HG03175 (cell line): ENCODE results near the gene PSG1.
"Not testable (repeated sequence)": the region's sequence is repeated elsewhere in the genome, so short reads cannot be mapped to it uniquely, and the experiment has no call there.

Experiments
- ATAC-seq: cut with Tn5 transposase; IDR thresholded peaks from one replicate; pipeline ENCODE4 v1.9.1; 2021; ENCODE audit warnings: mild to moderate bottlenecking, moderate library complexity; ENCODE audit not compliant: unreplicated experiment

The PSG1 gene

DNA sequence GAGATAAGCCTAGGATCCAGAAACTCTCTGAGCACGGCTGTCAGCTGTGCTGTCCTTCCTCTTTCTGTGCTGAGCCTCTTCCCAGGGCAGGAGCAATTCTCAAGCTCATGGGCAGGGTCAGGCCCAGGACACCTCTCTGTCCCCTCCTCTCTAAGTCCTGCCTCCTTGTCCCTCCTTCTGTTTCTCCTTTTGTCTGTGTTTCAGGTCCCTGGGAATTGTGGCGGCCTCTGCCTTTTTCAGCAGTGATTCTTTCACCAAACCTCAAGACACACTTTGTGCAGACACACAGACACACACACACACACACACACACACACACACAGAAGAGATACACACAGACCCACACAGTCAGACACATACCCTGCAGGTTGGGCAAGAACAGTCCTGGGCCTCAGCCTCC, at the start of gene PSG1:
PSG1 (minus strand) TSS at position 101 of the 400 bp plus-strand sequence. CDS start 132 bp downstream, outside the sequence.
- ATAC-seq, result no peak

GRCh38 chr19:42928896-42929295, 49.4 kb upstream of the PSG1 start:
- ATAC-seq, result no peak

DNA sequence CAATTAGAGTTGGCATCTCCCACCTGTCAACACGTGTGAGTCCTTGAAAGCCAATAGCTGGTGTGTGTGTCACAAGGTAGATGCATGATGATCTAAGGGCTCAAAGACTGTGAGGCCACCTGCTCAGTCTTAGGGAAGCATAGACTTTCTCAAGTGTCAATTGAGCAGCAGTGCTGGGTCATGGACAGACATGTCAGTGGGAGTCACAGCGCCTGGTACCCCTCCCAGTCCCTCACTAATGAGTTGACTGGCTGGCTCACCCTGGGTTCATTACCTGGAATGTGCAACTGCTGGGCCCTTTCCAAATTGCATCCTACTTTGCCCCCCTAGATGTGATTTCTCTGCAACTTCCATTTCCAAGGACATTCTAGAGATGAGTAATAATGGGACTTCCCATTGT, 47.3 kb upstream of the PSG1 start:
- no peak for ATAC-seq

DNA sequence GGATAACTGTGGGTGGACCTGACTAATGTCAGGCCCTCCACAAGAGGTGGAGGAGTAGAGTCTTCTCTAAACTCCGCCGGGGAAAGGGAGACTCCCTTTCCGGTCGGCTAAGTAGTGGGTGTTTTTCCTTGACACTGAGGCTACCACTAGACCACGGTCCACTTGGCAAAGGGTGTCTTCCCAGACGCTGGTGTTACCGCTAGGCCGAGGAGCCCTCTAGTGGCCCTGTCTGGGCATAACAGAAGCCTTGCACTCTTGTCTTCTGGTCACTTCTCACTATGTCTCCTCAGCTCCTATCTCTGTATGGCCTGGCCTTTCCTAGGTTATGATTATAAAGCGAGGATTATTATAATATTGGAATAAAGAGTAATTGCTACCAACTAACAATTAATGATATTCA, 43.6 kb upstream of the PSG1 start:
- ATAC-seq, result not testable (repeated sequence)

DNA sequence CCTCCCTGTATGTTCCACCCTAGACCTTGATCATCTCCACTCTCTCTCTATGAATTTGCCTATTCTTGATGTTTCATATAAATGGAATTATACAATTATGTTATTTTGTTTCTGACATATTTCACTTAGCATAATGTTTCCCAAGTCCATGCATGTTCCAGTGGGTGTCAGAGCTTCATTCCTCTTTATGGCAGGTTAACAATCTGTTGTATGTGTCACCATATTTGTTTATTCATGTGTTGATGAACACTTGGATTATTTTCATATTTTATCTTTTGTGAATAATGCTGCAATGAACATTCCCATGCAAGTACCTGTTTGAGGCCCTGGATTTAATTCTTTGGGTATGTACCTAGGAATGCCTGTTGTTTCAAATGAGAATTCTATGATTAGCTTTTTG, 41.5 kb upstream of the PSG1 start:
- ATAC-seq, result not testable (repeated sequence)

GRCh38 chr19:42919757-42920079, 40.2 kb upstream of the PSG1 start:
- ATAC-seq, result no peak

- not testable (repeated sequence) for ATAC-seq
Observed at GRCh38 chr19:42919070-42919756, 39.7 kb upstream of the PSG1 start.

DNA sequence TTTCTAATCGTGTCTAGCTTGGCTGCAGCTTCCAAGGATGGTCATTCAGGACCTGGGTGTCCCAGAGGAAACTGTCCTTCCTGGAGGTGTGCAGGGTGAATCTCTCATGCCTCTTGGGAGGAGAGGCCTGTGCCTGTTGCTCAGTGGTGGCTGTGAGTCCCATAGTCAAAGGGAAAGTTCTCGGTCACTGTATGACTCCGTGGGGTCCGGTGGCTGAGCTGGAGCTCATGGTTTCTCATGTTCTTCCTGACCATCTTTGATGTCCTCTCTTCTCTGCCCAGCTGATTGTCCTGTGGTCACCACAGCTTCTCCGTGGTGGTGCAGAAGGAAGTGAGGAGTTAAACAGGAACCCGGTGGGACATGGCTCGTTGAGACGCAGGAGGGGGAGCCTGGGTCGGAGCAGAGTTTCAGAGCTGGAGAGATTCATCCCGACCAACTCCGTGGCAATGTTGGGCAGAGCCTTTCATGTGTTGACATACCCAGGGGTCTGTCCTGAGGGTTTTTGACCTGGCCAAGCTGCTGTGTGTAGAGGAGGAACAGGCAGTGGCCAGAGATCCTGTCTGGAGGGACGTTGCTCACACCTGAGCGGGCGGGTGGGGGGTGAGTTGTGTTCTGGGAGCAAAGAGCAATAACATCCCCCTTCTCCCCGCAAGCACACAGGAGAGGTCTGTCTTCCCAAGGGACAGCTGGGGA, 39.0 kb upstream of the PSG1 start:
- ATAC-seq, result not testable (repeated sequence)

- ATAC-seq, result not testable (repeated sequence)
Observed at GRCh38 chr19:42917634-42918033, 38.1 kb upstream of the PSG1 start, which contains the start of gene PSG6. TSS of gene PSG6 (minus strand) at chr19:42917894. CDS start at chr19:42917792, 102 bp downstream.

DNA sequence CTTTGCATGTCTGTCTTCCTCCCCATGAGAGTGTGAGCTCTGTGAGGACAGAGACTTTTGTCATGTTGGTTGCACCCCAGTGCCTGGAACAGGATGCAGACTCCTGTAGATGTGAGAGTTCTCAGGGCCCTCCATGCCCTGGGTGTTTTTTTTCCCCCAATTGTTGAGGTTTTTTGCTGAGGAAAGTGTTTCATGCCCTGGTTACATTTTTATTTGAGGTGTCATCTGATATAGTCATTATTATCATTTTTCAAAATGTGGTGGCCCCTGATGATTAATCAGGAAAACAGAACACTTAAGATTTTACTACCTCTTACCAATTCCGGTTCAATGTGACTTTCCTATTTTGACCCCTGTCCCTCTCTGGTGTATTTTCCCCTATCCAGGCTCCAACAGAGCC, 37.4 kb upstream of the PSG1 start:
- ATAC-seq, result not testable (repeated sequence)

DNA sequence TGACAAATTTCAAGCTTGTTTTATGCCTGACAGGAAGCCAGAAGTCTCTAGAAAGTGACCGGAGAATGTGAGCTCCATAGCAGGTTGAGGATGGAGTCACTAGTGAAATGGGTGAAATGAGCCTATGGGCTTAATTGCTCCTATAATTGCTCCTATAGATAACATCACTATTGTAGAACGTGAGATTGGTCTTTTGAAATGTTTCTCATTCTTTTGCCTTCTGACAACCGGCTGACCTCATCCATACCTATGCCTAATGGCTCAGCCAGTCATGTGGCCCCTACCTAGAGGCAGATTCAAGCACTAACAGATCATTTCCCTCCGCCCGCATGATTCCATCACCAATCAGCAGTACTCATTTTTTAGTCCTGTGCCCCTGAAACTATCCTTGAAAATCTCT, 34.0 kb upstream of the PSG1 start:
- not testable (repeated sequence) for ATAC-seq

GRCh38 chr19:42912941-42913340, 33.4 kb upstream of the PSG1 start:
- not testable (repeated sequence) for ATAC-seq

GRCh38 chr19:42911731-42912130, 32.2 kb upstream of the PSG1 start:
- ATAC-seq, result not testable (repeated sequence)

DNA sequence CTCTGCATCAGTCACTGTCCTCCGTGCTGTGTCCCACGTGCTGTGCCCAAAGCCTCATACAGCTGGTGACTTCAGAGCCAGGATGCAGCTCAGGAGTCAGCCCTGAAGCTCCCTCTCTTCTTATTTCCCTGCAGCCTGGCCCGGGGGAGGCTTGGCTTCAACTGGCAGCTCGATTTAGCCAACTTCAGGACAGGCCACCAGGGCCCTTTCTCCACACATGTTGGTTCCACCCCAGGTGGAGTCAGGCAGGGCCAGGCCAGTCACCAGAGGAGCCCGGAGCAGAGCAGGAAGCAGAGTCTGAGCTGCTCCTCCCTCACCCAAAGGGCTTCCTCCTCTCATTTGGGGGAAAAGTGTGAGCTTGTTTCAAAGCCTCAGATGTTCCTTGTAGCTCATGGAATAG, 26.6 kb upstream of the PSG1 start:
- not testable (repeated sequence) for ATAC-seq

GRCh38 chr19:42900561-42900960, 21.0 kb upstream of the PSG1 start:
- ATAC-seq, result not testable (repeated sequence)

DNA sequence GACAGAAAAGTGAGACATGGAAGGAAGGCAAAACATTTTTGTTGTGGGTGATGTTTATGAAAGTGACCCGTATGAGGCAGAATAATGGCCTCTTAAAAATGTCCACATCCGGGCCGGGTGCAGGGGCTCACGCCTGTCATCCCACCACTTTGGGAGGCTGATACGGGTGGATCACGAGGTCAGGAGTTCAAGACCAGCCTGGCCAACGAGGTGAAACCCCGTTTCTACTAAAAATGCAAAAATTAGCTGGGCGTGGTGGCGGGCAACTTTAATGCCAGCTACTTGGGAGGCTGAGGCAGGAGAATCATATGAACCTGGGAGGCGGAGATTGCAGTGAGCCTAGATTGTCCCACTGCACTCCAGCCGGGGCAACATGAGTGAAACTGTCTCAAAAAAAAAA, 20.2 kb upstream of the PSG1 start:
- ATAC-seq, result not testable (repeated sequence)

DNA sequence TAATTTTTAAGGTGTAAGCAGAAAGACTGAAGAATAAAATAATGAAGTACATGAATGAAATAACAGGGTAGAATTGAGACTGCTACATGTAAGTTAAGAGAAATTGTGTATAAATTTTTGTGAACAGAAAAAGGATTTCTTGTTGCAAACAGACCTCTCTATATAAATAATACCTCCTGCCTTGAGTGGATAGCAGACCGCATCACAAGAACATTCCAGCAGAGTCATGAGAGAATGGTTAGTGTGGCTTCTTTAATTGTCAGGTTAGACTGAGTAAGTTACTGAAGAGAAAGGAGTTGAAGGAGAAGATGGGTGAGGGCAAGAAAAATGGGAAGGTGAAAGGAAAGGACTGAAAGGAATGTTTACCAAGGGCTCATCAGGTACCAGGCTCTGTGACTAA, 19.6 kb upstream of the PSG1 start:
- ATAC-seq, result not testable (repeated sequence)

DNA sequence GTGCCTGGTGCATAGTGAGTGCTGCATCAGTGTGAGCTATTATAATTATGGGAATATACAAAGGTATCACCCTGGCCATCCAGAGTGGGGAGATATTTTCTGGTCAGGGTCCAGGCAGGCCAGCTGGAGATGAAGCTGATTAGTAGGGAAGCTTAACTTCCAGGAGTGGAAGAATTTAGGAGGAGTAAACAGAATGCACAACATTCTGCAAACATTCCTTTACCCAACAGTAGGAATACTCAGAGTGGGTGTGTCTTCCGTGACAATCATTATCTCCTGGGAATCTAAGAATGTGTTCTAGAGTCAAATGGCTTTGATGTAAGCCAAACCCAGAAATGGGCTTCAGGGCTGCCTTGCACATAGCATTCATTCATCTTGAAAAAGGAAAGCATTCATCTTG, 19.1 kb upstream of the PSG1 start:
- ATAC-seq, result not testable (repeated sequence)

DNA sequence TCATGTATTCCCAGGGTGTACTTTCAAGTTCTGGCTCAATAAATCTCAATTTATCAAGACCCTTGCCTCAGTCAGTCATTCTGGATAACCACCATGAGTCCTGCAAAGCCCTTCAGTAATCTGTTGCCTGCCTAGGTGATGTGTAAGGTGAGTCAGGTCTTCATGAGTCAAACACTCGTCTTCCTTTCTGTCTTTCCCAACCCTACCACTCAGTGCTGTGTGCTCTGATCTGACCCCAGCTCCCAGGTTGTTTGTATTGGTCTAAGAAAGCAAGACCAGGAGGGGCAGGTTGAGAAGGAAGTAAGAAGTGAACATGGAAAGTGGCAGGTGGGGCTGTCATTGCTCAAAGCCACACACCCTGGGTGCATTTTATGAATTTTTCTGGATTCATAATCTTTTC, 18.2 kb upstream of the PSG1 start:
- ATAC-seq, result not testable (repeated sequence)

- not testable (repeated sequence) for ATAC-seq
Observed at GRCh38 chr19:42890446-42890845, 10.9 kb upstream of the PSG1 start.

GRCh38 chr19:42887876-42888445, 8.4 kb upstream of the PSG1 start:
- not testable (repeated sequence) for ATAC-seq

DNA sequence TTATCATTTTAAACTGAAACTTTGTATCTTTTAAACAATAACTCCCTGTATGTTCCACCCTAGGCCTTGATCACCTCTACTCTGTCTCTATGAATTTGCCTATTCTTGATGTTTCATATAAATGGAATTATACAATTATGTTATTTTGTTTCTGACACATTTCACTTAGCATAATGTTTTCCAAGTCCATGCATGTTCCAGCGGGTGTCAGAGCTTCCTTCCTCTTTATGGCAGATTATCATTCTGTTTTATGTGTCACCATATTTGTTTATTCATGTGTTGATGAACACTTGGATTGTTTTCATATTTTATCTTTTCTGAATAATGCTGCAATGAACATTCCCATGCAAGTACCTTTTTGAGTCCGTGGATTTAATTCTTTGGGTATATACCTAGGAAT, 3.2 kb upstream of the PSG1 start:
- ATAC-seq, result not testable (repeated sequence)
